ENCODE measurements around the gene TANC1.

The TANC1 gene

GRCh38 chr2:159110784-159111183 lies 142.3 kb downstream of the TANC1 start:
- H3K9me3 ChIP-seq (ENCODE audit: insufficient read depth, low read depth, low read length): no peaks in the 10 kb centered on the region
- H3K4me3 ChIP-seq (ENCODE audit: low read length): no peak overlapping the region
- no peaks in the 10 kb centered on the region for H3K4me1 ChIP-seq (ENCODE audit: insufficient read depth, low read length)
- H3K27ac ChIP-seq (ENCODE audit: low read depth, low read length): no peak overlapping the region
- no peak overlapping the region for H3K9ac ChIP-seq (ENCODE audit: low read depth, low read length)
- H3K36me3 ChIP-seq (ENCODE audit: insufficient read depth, low read length): no peaks in the 10 kb centered on the region
- 85% methylated on average over 2 of the region's 2 CpGs for WGBS
- H3K27me3 ChIP-seq (ENCODE audit: insufficient read depth, low read length): no peaks in the 10 kb centered on the region

GRCh38 chr2:159111346-159111927 lies 143.0 kb downstream of the TANC1 start:
- Histone ChIP-seq H3K9me3 (ENCODE audit: insufficient read depth, low read depth, low read length) (no peaks in the 10 kb centered on the region), H3K9ac (ENCODE audit: low read depth, low read length) (no peak overlapping the region), H3K27ac (ENCODE audit: low read depth, low read length) (no peak overlapping the region), H3K36me3 (ENCODE audit: insufficient read depth, low read length) (no peaks in the 10 kb centered on the region), H3K4me1 (ENCODE audit: insufficient read depth, low read length) (no peaks in the 10 kb centered on the region), H3K27me3 (ENCODE audit: insufficient read depth, low read length) (no peaks in the 10 kb centered on the region), H3K4me3 (ENCODE audit: low read length) (no peak overlapping the region)
- WGBS: 95% methylated on average over 8 of the region's 8 CpGs

GRCh38 chr2:159114835-159115234 lies 146.4 kb downstream of the TANC1 start:
- no peak overlapping the region for H3K9ac ChIP-seq (ENCODE audit: low read depth, low read length)
- no peaks in the 10 kb centered on the region for H3K36me3 ChIP-seq (ENCODE audit: insufficient read depth, low read length)
- no peaks in the 10 kb centered on the region for H3K4me1 ChIP-seq (ENCODE audit: insufficient read depth, low read length)
- no peak overlapping the region for H3K27ac ChIP-seq (ENCODE audit: low read depth, low read length)
- H3K4me3 ChIP-seq (ENCODE audit: low read length): no peak overlapping the region
- WGBS: 94% methylated on average over 5 of the region's 5 CpGs
- no peaks in the 10 kb centered on the region for H3K27me3 ChIP-seq (ENCODE audit: insufficient read depth, low read length)
- no peaks in the 10 kb centered on the region for H3K9me3 ChIP-seq (ENCODE audit: insufficient read depth, low read depth, low read length)

- whole genome bisulfite sequencing: 95% methylated on average over 3 of the region's 6 CpGs
- H3K27ac ChIP-seq (ENCODE audit: low read depth, low read length): no peak overlapping the region
- no peaks in the 10 kb centered on the region for H3K36me3 ChIP-seq (ENCODE audit: insufficient read depth, low read length)
Measured at GRCh38 chr2:159116922-159117321, 148.5 kb downstream of the TANC1 start.

GRCh38 chr2:159117658-159118057 lies 149.2 kb downstream of the TANC1 start:
- H3K36me3 ChIP-seq (ENCODE audit: insufficient read depth, low read length): no peaks in the 10 kb centered on the region
- no peaks in the 10 kb centered on the region for H3K4me1 ChIP-seq (ENCODE audit: insufficient read depth, low read length)
- 97% methylated on average over 4 of the region's 4 CpGs for WGBS
- no peak overlapping the region for H3K27ac ChIP-seq (ENCODE audit: low read depth, low read length)
- no peaks in the 10 kb centered on the region for H3K9me3 ChIP-seq (ENCODE audit: insufficient read depth, low read depth, low read length)
- H3K4me3 ChIP-seq (ENCODE audit: low read length): no peak overlapping the region
- H3K27me3 ChIP-seq (ENCODE audit: insufficient read depth, low read length): no peaks in the 10 kb centered on the region
- H3K9ac ChIP-seq (ENCODE audit: low read depth, low read length): no peak overlapping the region

More at GRCh38 chr2:159116922-159117321, 148.5 kb downstream of the TANC1 start:
- H3K4me3 ChIP-seq (ENCODE audit: low read length): no peak overlapping the region
- H3K9me3 ChIP-seq (ENCODE audit: insufficient read depth, low read depth, low read length): no peaks in the 10 kb centered on the region
- no peaks in the 10 kb centered on the region for H3K4me1 ChIP-seq (ENCODE audit: insufficient read depth, low read length)
- H3K9ac ChIP-seq (ENCODE audit: low read depth, low read length): no peak overlapping the region
- no peaks in the 10 kb centered on the region for H3K27me3 ChIP-seq (ENCODE audit: insufficient read depth, low read length)

- no peaks in the 10 kb centered on the region for H3K27me3 ChIP-seq (ENCODE audit: insufficient read depth, low read length)
- no peaks in the 10 kb centered on the region for H3K36me3 ChIP-seq (ENCODE audit: insufficient read depth, low read length)
- no peak overlapping the region for H3K27ac ChIP-seq (ENCODE audit: low read depth, low read length)
- no peak overlapping the region for H3K9ac ChIP-seq (ENCODE audit: low read depth, low read length)
- WGBS: 60% methylated on average over 11 of the region's 11 CpGs
- no peaks in the 10 kb centered on the region for H3K4me1 ChIP-seq (ENCODE audit: insufficient read depth, low read length)
- H3K4me3 ChIP-seq (ENCODE audit: low read length): no peak overlapping the region
- no peaks in the 10 kb centered on the region for H3K9me3 ChIP-seq (ENCODE audit: insufficient read depth, low read depth, low read length)
Measured at GRCh38 chr2:159118115-159118858, 149.8 kb downstream of the TANC1 start.

GRCh38 chr2:159118859-159119500 lies 150.5 kb downstream of the TANC1 start:
- Histone ChIP-seq H3K36me3 (ENCODE audit: insufficient read depth, low read length) (no peaks in the 10 kb centered on the region), H3K4me1 (ENCODE audit: insufficient read depth, low read length) (no peaks in the 10 kb centered on the region), H3K9me3 (ENCODE audit: insufficient read depth, low read depth, low read length) (no peaks in the 10 kb centered on the region), H3K27me3 (ENCODE audit: insufficient read depth, low read length) (no peaks in the 10 kb centered on the region), H3K27ac (ENCODE audit: low read depth, low read length) (no peak overlapping the region), H3K9ac (ENCODE audit: low read depth, low read length) (no peak overlapping the region), H3K4me3 (ENCODE audit: low read length) (no peak overlapping the region)
- whole genome bisulfite sequencing: 96% methylated on average over 2 of the region's 2 CpGs

- Histone ChIP-seq H3K27ac (ENCODE audit: low read depth, low read length) (no peak overlapping the region), H3K27me3 (ENCODE audit: insufficient read depth, low read length) (no peaks in the 10 kb centered on the region), H3K9me3 (ENCODE audit: insufficient read depth, low read depth, low read length) (no peaks in the 10 kb centered on the region), H3K36me3 (ENCODE audit: insufficient read depth, low read length) (no peaks in the 10 kb centered on the region), H3K4me1 (ENCODE audit: insufficient read depth, low read length) (peaks cover 5% of the 10 kb centered on the region; the same call in 1 of the 2 replicates), H3K4me3 (ENCODE audit: low read length) (no peak overlapping the region), H3K9ac (ENCODE audit: low read depth, low read length) (no peak overlapping the region)
- 89% methylated on average over 8 of the region's 8 CpGs for WGBS
Measured at GRCh38 chr2:159119652-159120257, 151.3 kb downstream of the TANC1 start.

- WGBS: 92% methylated on average over 9 of the region's 9 CpGs
- no peak overlapping the region for H3K9ac ChIP-seq (ENCODE audit: low read depth, low read length)
- no peaks in the 10 kb centered on the region for H3K36me3 ChIP-seq (ENCODE audit: insufficient read depth, low read length)
- H3K4me1 ChIP-seq (ENCODE audit: insufficient read depth, low read length): peaks cover 9% of the 10 kb centered on the region; the same call in 1 of the 2 replicates
- no peaks in the 10 kb centered on the region for H3K9me3 ChIP-seq (ENCODE audit: insufficient read depth, low read depth, low read length)
- no peak overlapping the region for H3K4me3 ChIP-seq (ENCODE audit: low read length)
- no peaks in the 10 kb centered on the region for H3K27me3 ChIP-seq (ENCODE audit: insufficient read depth, low read length)
- H3K27ac ChIP-seq (ENCODE audit: low read depth, low read length): no peak overlapping the region
Measured at GRCh38 chr2:159123786-159124185, 155.3 kb downstream of the TANC1 start.

GRCh38 chr2:159124441-159124911 lies 156.0 kb downstream of the TANC1 start:
- no peaks in the 10 kb centered on the region for H3K27me3 ChIP-seq (ENCODE audit: insufficient read depth, low read length)
- WGBS: 62% methylated on average over 3 of the region's 5 CpGs
- no peaks in the 10 kb centered on the region for H3K36me3 ChIP-seq (ENCODE audit: insufficient read depth, low read length)
- H3K9me3 ChIP-seq (ENCODE audit: insufficient read depth, low read depth, low read length): no peaks in the 10 kb centered on the region
- H3K9ac ChIP-seq (ENCODE audit: low read depth, low read length): no peak overlapping the region
- H3K27ac ChIP-seq (ENCODE audit: low read depth, low read length): no peak overlapping the region
- peaks cover 9% of the 10 kb centered on the region; the same call in 1 of the 2 replicates for H3K4me1 ChIP-seq (ENCODE audit: insufficient read depth, low read length)
- H3K4me3 ChIP-seq (ENCODE audit: low read length): no peak overlapping the region

- H3K36me3 ChIP-seq (ENCODE audit: insufficient read depth, low read length): no peaks in the 10 kb centered on the region
- no peak overlapping the region for H3K9ac ChIP-seq (ENCODE audit: low read depth, low read length)
- no peak overlapping the region for H3K27ac ChIP-seq (ENCODE audit: low read depth, low read length)
- H3K4me1 ChIP-seq (ENCODE audit: insufficient read depth, low read length): peaks cover 9% of the 10 kb centered on the region; the same call in 1 of the 2 replicates
- 70% methylated on average over 3 of the region's 3 CpGs for WGBS
- no peak overlapping the region for H3K4me3 ChIP-seq (ENCODE audit: low read length)
- no peaks in the 10 kb centered on the region for H3K9me3 ChIP-seq (ENCODE audit: insufficient read depth, low read depth, low read length)
- no peaks in the 10 kb centered on the region for H3K27me3 ChIP-seq (ENCODE audit: insufficient read depth, low read length)
Measured at GRCh38 chr2:159124931-159125467, 156.6 kb downstream of the TANC1 start.

Data from HUES64 (cell line).